ENCODE data around the gene DNAH14. TPM values are rescaled to one million over a fixed set of nuclear protein-coding genes. Genes with fewer than 3 reads are reported as not detected.
"Not testable (repeated sequence)": the region's sequence is repeated elsewhere in the genome, so short reads cannot be mapped to it uniquely, and the experiment has no call there.

Gene DNAH14
- total RNA-seq, 2 donors from 2014 or later = 16.9 to 33.3 TPM

DNA sequence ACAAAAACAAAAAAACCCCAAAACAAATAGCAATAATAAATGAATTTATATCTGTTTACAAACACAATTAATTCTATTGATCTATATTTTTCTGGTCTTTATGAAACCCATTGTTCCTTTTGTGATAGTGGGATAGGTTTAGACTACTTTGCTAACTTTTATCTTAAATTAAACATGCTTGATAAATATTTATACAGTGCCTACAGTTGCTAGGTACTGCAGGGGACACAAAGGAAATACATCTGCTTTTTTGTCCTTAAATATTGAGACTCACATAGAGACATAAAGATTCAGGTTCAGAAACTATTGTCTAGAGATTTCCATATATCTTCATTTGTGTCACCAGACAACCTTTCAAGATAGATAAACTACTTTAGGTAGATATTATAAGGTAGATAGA is 8.5 kb upstream of the DNAH14 start:
- DNase-seq = no peak
- intact Hi-C loops (cut with DNase I) = loop anchor here (5.0 kb wide), 1 partner anchor 404 kb away; no protein-coding TSS in a partner anchor
- peak overlapping the region in 1 of 4 donors; percentile 31 for H3K27ac ChIP-seq

DNA sequence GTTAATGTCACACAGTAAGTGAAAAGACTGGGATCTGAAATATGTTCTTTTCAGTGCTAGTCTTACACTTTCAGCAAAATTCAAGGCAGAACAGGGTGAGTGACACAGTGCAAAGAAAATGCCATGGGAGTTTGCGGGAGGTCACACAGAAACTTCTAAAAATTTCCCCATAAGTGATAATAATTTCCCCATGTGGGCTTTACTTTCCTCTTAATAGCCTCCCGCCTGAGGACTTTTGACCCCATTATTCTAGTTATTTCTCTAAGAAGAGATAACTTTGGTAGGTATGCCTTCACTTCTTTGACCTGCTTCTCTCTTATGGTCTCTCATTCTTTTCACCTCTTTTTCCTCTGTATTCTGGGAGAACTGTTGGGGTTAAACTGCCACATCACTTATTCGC is 8.1 kb upstream of the DNAH14 start:
- H3K9me3 ChIP-seq = no peaks in the 10 kb centered on the region
- ATAC-seq = no peak
- no peaks in the 10 kb centered on the region for H3K27me3 ChIP-seq
- no peak overlapping the region for H3K4me3 ChIP-seq
- H3K4me1 ChIP-seq = peaks cover 19% of the 10 kb centered on the region
- peak overlapping the region in 1 of 4 donors; percentile 31 for H3K27ac ChIP-seq
- no peak for DNase-seq
- H3K36me3 ChIP-seq (replicated peaks in 1 of 2; ENCODE audit: insufficient read depth in 1 of 2, low read depth in 2 of 2) = no peaks in the 10 kb centered on the region
- TF ChIP-seq, protein P1, sequence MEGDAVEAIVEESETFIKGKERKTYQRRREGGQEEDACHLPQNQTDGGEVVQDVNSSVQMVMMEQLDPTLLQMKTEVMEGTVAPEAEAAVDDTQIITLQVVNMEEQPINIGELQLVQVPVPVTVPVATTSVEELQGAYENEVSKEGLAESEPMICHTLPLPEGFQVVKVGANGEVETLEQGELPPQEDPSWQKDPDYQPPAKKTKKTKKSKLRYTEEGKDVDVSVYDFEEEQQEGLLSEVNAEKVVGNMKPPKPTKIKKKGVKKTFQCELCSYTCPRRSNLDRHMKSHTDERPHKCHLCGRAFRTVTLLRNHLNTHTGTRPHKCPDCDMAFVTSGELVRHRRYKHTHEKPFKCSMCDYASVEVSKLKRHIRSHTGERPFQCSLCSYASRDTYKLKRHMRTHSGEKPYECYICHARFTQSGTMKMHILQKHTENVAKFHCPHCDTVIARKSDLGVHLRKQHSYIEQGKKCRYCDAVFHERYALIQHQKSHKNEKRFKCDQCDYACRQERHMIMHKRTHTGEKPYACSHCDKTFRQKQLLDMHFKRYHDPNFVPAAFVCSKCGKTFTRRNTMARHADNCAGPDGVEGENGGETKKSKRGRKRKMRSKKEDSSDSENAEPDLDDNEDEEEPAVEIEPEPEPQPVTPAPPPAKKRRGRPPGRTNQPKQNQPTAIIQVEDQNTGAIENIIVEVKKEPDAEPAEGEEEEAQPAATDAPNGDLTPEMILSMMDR (IDR thresholded peaks at IDR 0.05) = no peak
- TF ChIP-seq POLR2A (IDR thresholded peaks at IDR 0.05) = no peak
- intact Hi-C loops (cut with DNase I) = loop anchor here (5.0 kb wide), 1 partner anchor 404 kb away; no protein-coding TSS in a partner anchor
- 77 to 91% methylated on average over 3 of the region's 3 CpGs for WGBS, 2 donors

More for the DNA sequence above, 8.5 kb upstream of the DNAH14 start:
- TF ChIP-seq POLR2A (IDR thresholded peaks at IDR 0.05) = no peak
- TF ChIP-seq, protein P1 (IDR thresholded peaks at IDR 0.05) = no peak
- Histone ChIP-seq H3K9me3 (no peaks in the 10 kb centered on the region), H3K36me3 (replicated peaks in 1 of 2; ENCODE audit: insufficient read depth in 1 of 2, low read depth in 2 of 2) (no peaks in the 10 kb centered on the region), H3K4me3 (no peak overlapping the region), H3K27me3 (no peaks in the 10 kb centered on the region), H3K4me1 (peaks cover 19% of the 10 kb centered on the region)
- peak; percentile 38 for ATAC-seq

DNA sequence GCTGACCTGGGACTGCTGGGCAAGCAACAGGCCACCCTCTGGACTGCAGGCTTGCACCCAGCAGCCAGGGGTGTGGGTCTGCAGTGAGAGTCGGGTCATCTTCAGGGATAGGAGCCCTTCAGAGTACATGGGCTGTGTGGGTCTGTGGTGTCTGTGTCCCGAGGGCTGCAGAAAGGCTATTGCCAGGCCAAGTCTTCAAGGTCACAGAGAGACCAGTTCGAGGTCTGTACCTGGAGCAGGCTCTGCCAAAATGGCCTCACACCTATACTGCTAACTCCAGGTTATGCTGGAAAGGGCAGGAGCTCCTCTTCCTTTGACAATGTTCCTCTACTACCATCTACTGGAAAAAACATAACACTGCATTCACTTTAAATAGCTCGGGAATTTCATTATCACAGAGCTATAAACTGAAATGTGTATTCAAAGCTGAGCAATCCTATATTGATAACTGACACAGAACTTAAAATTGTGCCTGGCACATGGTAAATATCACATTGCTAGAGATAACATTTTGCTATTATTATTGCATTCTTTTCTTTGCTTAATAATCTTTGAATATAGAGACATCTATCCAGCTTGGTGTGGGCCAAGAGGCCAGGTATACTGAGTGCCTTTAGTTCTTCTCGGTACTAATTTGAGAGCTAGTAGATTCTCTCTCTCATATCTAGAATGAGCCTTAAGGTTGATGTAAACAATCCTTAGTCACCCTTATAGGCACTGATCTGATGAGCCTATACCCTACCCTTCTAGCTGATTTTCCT is 6.9 kb upstream of the DNAH14 start:
- Histone ChIP-seq H3K4me1 (peaks cover 19% of the 10 kb centered on the region), H3K27me3 (no peaks in the 10 kb centered on the region), H3K36me3 (replicated peaks in 1 of 2; ENCODE audit: insufficient read depth in 1 of 2, low read depth in 2 of 2) (no peaks in the 10 kb centered on the region), H3K27ac (no peak overlapping the region), H3K9me3 (no peaks in the 10 kb centered on the region), H3K4me3 (no peak overlapping the region)
- DNase-seq (peak; percentile 37 to 70 (median 62)), ATAC-seq (peak; percentile 92)
- WGBS, 2 donors = 23 to 29% methylated on average over 3 to 5 of the region's 5 CpGs
- intact Hi-C loops (cut with DNase I) = loop anchor here (5.0 kb wide), 1 partner anchor 405 kb away; no protein-coding TSS in a partner anchor
- TF ChIP-seq, protein P1 (IDR thresholded peaks at IDR 0.05) = peak; percentile 46 to 95 (median 85)
- no peak for TF ChIP-seq POLR2A (IDR thresholded peaks at IDR 0.05)

DNA sequence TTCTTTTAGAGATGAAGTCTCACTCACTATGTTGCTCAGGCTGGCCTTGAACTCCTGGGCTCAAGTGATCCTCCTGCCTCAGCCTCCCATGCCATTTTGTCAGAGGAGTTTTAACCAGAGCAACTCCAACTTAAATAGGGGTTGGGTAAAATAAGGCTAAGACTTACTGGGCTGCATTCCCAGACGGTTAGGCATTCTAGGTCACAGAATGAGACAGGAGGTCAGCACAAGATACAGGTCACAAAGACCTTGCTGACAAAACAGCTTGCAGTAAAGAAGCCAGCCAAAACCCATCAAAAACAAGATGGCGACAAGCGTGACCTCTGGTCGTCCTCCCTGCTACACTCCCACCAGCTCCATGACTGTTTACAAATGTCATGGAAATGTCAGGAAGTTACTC is 5.7 kb upstream of the DNAH14 start:
- intact Hi-C loops (cut with DNase I) = loop anchor here (5.0 kb wide), 1 partner anchor 406 kb away; no protein-coding TSS in a partner anchor

DNA sequence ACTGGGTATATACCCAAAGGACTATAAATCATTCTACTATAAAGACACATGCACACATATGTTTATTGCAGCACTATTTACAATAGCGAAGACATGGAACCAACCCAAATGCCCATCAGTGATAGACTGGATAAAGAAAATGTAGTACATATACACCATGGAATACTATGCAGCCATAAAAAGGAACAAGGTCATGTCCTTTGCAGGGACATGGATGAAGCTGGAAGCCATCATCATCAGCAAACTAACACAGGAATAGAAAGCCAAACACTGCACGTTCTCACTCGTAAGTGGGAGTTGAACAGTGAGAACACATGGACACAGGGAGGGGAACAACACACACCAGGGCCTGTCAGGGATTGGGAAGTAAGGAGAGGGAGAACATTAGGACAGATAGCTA is 1.8 kb upstream of the DNAH14 start:
- WGBS, 2 donors = 93 to 97% methylated on average over 3 of the region's 3 CpGs
- H3K27ac ChIP-seq; ATAC-seq; DNase-seq; H3K36me3 ChIP-seq (replicated peaks in 1 of 2; ENCODE audit: insufficient read depth in 1 of 2, low read depth in 2 of 2); intact Hi-C loops (cut with DNase I); H3K4me3 ChIP-seq; H3K27me3 ChIP-seq; H3K9me3 ChIP-seq; H3K4me1 ChIP-seq: not testable (repeated sequence)

More for the DNA sequence above, 5.7 kb upstream of the DNAH14 start:
- Histone ChIP-seq H3K4me3 (no peak overlapping the region), H3K9me3 (no peaks in the 10 kb centered on the region), H3K27ac (no peak overlapping the region), H3K36me3 (replicated peaks in 1 of 2; ENCODE audit: insufficient read depth in 1 of 2, low read depth in 2 of 2) (no peaks in the 10 kb centered on the region), H3K27me3 (no peaks in the 10 kb centered on the region), H3K4me1 (peaks cover 20% of the 10 kb centered on the region)
- ATAC-seq = no peak
- WGBS, 2 donors = 66 to 68% methylated on average over 4 of the region's 4 CpGs
- DNase-seq = no peak
- TF ChIP-seq, protein P1 (IDR thresholded peaks at IDR 0.05) = no peak
- no peak for TF ChIP-seq POLR2A (IDR thresholded peaks at IDR 0.05)

Data from body of pancreas (tissue), 4 donors.